ENCODE data around the gene GPRC6A.
"Not testable (repeated sequence)": the region's sequence is repeated elsewhere in the genome, so short reads cannot be mapped to it uniquely, and the experiment has no call there.

The GPRC6A gene, protein sequence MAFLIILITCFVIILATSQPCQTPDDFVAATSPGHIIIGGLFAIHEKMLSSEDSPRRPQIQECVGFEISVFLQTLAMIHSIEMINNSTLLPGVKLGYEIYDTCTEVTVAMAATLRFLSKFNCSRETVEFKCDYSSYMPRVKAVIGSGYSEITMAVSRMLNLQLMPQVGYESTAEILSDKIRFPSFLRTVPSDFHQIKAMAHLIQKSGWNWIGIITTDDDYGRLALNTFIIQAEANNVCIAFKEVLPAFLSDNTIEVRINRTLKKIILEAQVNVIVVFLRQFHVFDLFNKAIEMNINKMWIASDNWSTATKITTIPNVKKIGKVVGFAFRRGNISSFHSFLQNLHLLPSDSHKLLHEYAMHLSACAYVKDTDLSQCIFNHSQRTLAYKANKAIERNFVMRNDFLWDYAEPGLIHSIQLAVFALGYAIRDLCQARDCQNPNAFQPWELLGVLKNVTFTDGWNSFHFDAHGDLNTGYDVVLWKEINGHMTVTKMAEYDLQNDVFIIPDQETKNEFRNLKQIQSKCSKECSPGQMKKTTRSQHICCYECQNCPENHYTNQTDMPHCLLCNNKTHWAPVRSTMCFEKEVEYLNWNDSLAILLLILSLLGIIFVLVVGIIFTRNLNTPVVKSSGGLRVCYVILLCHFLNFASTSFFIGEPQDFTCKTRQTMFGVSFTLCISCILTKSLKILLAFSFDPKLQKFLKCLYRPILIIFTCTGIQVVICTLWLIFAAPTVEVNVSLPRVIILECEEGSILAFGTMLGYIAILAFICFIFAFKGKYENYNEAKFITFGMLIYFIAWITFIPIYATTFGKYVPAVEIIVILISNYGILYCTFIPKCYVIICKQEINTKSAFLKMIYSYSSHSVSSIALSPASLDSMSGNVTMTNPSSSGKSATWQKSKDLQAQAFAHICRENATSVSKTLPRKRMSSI

GRCh38 chr6:116828983-116829382 is at the start of gene GPRC6A:
TSS of gene GPRC6A (minus strand) at chr6:116829083. CDS start at chr6:116829013, 70 bp downstream.
- DNase-seq (ENCODE audit: low spot score) = no peak

DNA sequence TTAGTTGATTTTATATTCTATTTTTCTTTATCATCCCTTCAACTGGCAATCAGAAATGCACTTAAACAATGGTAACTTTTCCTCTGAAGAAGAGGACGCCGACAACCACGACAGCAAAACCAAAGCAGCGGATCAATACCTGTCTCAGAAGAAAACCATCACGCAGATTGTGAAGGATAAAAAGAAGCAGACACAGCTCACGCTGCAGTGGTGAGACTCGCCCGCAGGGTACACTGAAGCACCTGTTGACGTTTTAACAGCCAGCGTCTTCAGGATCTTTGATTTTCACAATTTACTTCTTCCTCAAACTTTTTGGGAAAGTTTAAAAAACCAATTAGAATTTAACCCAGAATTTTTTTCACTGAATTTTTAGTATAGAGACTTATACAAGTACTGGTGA is 48.9 kb upstream of the GPRC6A start:
- no peak for DNase-seq (ENCODE audit: low spot score)

DNA sequence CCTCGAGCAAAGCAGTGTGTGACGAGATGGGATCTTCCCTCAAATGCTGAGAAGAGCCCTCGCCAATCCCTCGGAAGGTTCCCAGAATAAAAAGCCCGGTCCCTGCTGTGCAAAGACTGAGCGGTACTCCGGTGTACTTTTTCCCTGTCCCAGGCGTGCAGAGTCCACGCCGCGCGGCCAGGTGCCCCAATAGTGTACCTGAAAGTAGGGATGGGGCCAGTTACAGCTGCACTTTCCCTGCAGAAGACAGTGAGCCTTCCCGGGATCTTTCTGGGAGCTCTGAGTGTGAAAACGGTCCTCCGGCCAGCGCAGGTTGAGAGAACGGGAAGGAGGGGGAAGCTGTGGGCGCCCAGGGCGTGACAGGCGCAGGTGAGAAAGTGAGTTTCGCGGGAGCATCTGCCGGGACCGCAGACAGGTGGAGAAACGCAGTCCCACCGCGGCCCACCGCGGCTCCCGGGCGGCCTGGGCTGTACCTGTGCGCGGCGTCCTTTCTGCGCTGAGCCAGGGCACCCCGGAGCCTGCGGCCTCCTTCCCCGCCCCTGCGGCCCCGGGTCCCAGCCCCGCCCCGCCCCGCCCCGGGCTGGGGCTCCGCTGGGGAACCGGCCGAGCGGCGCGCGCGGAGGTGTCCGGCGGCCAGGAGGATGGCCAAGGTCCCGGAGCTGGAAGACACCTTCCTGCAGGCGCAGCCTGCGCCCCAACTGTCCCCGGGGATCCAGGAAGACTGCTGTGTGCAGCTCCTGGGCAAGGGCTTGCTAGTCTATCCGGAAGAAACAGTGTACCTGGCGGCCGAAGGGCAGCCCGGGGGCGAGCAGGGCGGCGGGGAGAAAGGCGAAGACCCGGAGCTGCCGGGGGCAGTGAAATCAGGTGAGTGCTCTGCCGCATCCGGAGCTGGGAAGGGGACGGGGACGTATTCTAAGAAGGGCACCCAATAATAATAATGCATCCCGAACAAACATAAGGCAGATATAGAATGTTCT is 48.0 kb upstream of the GPRC6A start, which contains the start of gene RFX6:
Gene RFX6, plus strand, starts transcription at position 608 of the 977 bp plus-strand sequence. Its CDS starts 34 bp downstream, at position 642.
- DNase-seq (ENCODE audit: low spot score) = no peak

DNA sequence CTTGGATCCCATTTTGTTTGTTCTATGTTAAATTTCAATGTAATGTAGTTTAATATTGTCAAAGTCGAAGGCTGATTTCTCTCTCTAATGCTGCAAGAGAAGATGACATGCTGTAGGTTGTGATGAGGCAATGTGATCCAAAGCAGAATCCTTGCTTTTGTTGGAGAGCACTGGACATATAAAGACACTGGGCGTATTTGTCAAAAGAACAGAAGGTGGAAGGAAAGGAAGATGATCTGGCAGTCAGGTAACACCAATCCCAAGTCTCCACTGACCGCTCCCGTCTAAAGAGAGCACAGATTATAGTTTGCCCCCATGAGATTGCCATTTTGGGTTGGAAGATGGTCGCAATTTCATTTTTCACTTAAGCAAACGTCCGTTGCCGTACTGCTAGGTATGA is 47.2 kb upstream of the GPRC6A start:
- no peak for DNase-seq (ENCODE audit: low spot score)

- DNase-seq (ENCODE audit: low spot score) = no peak
Measured at GRCh38 chr6:116872771-116873170, 43.9 kb upstream of the GPRC6A start.

DNA sequence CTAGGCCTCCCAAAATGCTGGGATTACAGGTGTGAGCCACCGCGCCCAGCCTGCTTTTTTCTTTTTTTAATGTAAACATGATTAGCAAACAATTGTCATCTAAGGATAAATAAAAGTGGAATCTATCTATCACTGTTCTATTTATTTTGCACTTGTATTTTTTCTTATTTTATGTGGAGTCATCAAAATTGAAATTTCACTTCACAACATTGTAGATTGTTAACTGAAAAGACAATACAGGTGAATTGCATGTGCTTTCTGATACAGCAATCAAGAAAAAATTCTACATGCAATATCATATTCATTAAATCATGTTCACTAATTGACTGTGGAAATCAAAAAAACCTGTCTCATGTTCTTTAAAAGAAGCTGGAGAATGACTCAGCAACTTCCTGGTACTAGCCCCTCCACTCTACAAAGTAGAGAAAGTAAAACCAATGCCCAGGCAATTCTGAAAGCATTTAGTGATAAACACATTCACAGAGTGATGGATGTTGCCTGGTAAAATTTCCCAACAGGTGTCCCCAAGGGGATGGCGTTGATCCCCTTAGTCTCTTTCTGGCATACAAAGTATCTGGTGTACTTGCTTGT is 37.5 kb upstream of the GPRC6A start:
- no peak for DNase-seq (ENCODE audit: low spot score)

GRCh38 chr6:116859264-116859663 is 30.4 kb upstream of the GPRC6A start:
- DNase-seq (ENCODE audit: low spot score) = no peak

- DNase-seq (ENCODE audit: low spot score) = no peak
Measured at GRCh38 chr6:116858060-116858459, 29.2 kb upstream of the GPRC6A start.

GRCh38 chr6:116847227-116847626 is 18.3 kb upstream of the GPRC6A start:
- DNase-seq (ENCODE audit: low spot score) = peak; percentile 31

GRCh38 chr6:116842459-116842858 is 13.6 kb upstream of the GPRC6A start:
- DNase-seq (ENCODE audit: low spot score) = no peak

DNA sequence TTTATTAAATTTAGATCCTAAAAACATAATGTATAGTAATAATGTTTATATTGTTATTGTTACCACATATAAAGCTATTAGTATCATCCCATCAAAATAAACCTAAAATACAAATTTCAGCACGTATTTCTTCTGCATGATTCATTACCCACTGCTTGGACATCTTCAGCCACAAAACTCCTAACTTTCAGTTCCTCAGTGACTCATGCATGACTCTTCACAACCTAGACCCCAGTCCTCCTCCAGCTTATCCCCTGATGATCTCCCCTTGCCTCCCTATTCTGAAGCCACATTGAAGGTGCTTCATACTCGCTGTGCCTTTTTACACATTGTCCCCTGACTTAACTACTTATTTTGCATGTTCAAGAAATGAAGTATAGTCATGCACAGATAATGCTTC is 11.2 kb upstream of the GPRC6A start:
- no peak for DNase-seq (ENCODE audit: low spot score)

- DNase-seq (ENCODE audit: low spot score) = no peak
Measured at GRCh38 chr6:116836606-116837342, 7.9 kb upstream of the GPRC6A start.

GRCh38 chr6:116834526-116834925 is 5.6 kb upstream of the GPRC6A start:
- DNase-seq (ENCODE audit: low spot score) = not testable (repeated sequence)

DNA sequence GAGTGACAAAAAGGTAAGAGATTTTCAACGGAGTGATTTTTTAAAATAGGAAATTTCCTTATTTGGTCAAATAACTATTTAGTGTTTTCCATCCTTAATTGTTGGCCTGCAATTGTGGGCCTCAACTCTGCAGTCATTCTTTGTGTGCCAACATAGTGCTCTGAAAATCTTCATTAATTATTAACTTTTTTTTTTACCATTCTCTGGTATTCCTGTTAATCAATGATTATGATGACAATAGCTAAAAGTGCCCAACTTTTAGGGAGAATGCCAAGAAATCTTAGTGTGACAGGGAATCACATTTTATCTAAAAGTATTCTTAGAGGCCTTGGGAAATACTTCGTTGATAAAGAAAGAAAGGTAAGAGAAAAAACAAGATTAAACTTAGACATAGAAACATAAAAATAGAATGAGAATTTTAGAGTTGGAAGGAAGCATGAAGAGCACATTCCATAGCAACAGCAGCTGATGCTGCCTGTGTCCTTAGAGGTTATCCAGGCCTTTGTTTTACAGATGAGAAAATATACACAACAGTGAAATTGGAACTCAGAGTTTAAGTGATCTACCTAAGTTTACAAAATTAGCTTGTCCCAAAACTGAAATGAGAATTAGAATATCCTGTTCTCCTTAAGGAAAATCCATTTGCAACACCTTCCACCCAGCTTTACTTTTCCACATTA is 1.2 kb downstream of the GPRC6A start:
- DNase-seq (ENCODE audit: low spot score) = no peak

DNA sequence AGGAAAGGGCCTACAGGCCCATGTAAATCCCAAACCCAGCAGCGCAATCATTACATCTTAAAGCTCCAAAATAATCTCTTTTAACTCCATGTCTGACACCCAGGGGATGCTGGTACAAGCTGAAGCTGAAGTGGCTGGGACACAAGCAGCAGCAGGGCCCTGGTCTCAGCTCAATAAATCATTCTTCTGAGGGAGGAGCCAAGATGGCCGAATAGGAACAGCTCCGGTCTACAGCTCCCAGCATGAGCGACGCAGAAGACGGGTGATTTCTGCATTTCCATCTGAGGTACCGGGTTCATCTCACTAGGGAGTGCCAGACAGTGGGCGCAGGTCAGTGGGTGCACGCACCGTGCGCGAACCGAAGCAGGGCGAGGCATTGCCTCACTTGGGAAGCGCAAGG is 12.5 kb downstream of the GPRC6A start:
- not testable (repeated sequence) for DNase-seq (ENCODE audit: low spot score)

- DNase-seq (ENCODE audit: low spot score) = no peak
Measured at GRCh38 chr6:116812051-116812650, 16.7 kb downstream of the GPRC6A start.

GRCh38 chr6:116801971-116802370 is 26.9 kb downstream of the GPRC6A start:
- DNase-seq (ENCODE audit: low spot score) = no peak

DNA sequence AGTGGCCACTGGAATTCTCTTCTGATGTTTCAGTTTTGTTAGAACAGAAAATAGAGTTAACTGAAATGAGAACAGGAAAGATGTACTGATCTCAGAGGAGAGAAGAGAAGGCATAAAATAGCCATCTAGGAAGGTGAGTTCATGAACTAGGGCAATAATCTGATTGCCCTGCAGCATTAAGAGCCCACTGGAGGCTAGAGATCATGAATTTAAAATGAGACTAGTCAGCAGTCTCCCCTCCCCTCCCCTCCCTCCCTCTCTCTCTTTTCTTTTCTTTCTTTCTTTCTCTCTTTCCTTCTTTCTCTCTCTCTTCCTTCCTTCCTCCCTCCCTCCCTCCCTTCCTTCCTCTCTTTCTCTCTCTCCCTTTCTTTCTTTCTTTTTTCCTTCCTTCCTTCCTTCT is 28.9 kb downstream of the GPRC6A start:
- no peak for DNase-seq (ENCODE audit: low spot score)

DNA sequence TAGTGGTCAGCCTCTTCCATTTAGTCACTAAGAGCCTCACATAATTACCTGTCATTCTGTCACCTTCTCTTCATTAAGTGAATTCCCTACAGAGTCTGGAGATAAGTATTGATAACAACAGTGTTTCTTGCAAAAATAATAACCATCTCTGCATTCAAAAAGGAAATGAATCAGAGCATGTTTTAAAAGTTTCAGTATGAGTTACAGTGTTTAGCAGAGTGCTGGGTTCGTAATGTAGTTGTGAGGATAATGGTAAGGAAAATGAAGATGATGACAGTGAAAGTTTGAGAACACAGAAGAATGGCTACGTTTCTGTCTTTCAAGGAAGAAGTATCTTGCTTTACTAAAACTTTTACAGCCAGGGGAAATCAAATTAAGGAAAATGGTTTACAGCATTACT is 31.3 kb downstream of the GPRC6A start:
- no peak for DNase-seq (ENCODE audit: low spot score)

Measured in cerebellar cortex (tissue), 1 donor.